Panc1 (cell line): ENCODE data around the gene PSD4. TPM values are rescaled to one million over a fixed set of nuclear protein-coding genes. Genes with fewer than 3 reads are reported as not detected.

Experiments used
- ATAC-seq: fragments of 200-7000 bp; cut with Tn5 transposase; 2 replicates; pipeline ENCODE4 v1.9.1; 2020; ENCODE audit warnings: mild to moderate bottlenecking, moderate library complexity
- BruUV-seq: library from RNA; stranded (reverse); fragments of 400-500 nt; replicated peaks from 2 replicates; lab custom pipeline; 2021; lab: Mats Ljungman, UMichigan
- CTCF ChIA-PET: fragments of 300-600 bp; sonication (Branson Sonifier 250); formaldehyde crosslinking; loops from one replicate; lab custom pipeline; 2022; ENCODE audit warnings: antibody characterized with exemption; lab: Charles Lee
- POLR2A ChIA-PET: fragments of 300-600 bp; sonication (Branson Sonifier 250); formaldehyde crosslinking; loops from one replicate; lab custom pipeline; 2022; ENCODE audit warnings: antibody characterized with exemption; lab: Charles Lee
- DNase-seq: peaks from one replicate; pipeline ENCODE4 v3.0.0-alpha.2; 2010; ENCODE audit warnings: low read depth, low spot score
- H3K27ac ChIP-seq: 2 replicates; pipeline ENCODE4 v1.5.1; 2011; ENCODE audit warnings: mild to moderate bottlenecking, low read length, inconsistent platforms
- H3K27me3 ChIP-seq: fragments of 200-500 bp; sonication (Bioruptor generic); 2 replicates; pipeline ENCODE4 v1.6.0; 2014; ENCODE audit warnings: low read length, inconsistent platforms; ENCODE audit not compliant: control insufficient read depth, insufficient read depth
- H3K36me3 ChIP-seq: fragments of 200-500 bp; sonication (Bioruptor generic); 2 replicates; pipeline ENCODE4 v1.5.1; 2014; ENCODE audit warnings: inconsistent platforms, mild to moderate bottlenecking, low read length, moderate library complexity; ENCODE audit not compliant: control insufficient read depth, insufficient read depth
- H3K4me1 ChIP-seq: 2 replicates; pipeline ENCODE4 v1.5.1; 2011; ENCODE audit warnings: inconsistent platforms, mild to moderate bottlenecking, low read length, moderate library complexity; ENCODE audit not compliant: control insufficient read depth, insufficient read depth
- H3K4me3 ChIP-seq, 2 experiments: 2 replicates each; pipeline ENCODE4 v1.5.1; 2011 to 2012; ENCODE audit warnings: low read depth in 2 of 2, low read length in 2 of 2, mild to moderate bottlenecking in 2 of 2, inconsistent platforms in 1 of 2, moderate library complexity in 1 of 2
- H3K9me3 ChIP-seq: fragments of 200-500 bp; sonication (Bioruptor generic); 2 replicates; pipeline ENCODE4 v1.5.1; 2014; ENCODE audit warnings: low read depth, mild to moderate bottlenecking, inconsistent platforms, low read length, moderate library complexity; ENCODE audit not compliant: control insufficient read depth, insufficient read depth
- CTCF ChIP-seq: fragments of 450-650 bp; IDR thresholded peaks from 2 replicates; pipeline ENCODE4 v1.5.1; 2017; ENCODE audit warnings: mild to moderate bottlenecking
- POLR2AphosphoS5 ChIP-seq: IDR thresholded peaks from 2 replicates; pipeline ENCODE4 v1.6.1; 2012; ENCODE audit warnings: mild to moderate bottlenecking, low read depth, low read length, moderate library complexity
- REST ChIP-seq, 2 experiments: IDR thresholded peaks; 2 replicates each; pipeline ENCODE4 v1.6.1; 2011 to 2012; ENCODE audit warnings: low read depth in 2 of 2, control low read depth in 1 of 2, low read length in 1 of 2, mild to moderate bottlenecking in 1 of 2, moderate library complexity in 1 of 2; ENCODE audit not compliant: insufficient read depth in 1 of 2
- SIN3A ChIP-seq: IDR thresholded peaks from 2 replicates; pipeline ENCODE4 v1.6.1; 2012; ENCODE audit warnings: low read depth, mild to moderate bottlenecking, low read length, moderate library complexity, borderline replicate concordance; ENCODE audit not compliant: insufficient read depth
- TCF7L2 ChIP-seq: IDR thresholded peaks from 2 replicates; pipeline ENCODE4 v1.6.1; 2011; ENCODE audit warnings: mild to moderate bottlenecking, low read depth, low read length, inconsistent platforms
- in situ Hi-C: cut with HindIII; loops from 2 replicates; pipeline ENCODE4 v1.10.0; 2016; ENCODE audit warnings: low sequenced_read_pairs, low pct_unique_long_range_greater_than_20kb
- intact Hi-C: fragments of 100-400 bp; cut with micrococcal nuclease; formaldehyde crosslinking; loops from one replicate; pipeline ENCODE4 v1.10.0; 2022; ENCODE audit not compliant: unreplicated experiment
- total RNA-seq: library from RNA; stranded (reverse); gene quantifications from one replicate; pipeline ENCODE4 v1.2.1, GENCODE V29; 2021; ENCODE audit not compliant: unreplicated experiment

Gene PSD4
- total RNA-seq, 1 experiment from 2014 or later: 3.6 TPM

- BruUV-seq: no TSS peak
- Histone ChIP-seq H3K27ac (no peak overlapping the region), H3K4me3 (no peak overlapping the region), H3K4me1 (peaks cover 3% of the 10 kb centered on the region; the same call in 1 of the 2 replicates), H3K9me3 (no peaks in the 10 kb centered on the region), H3K36me3 (no peaks in the 10 kb centered on the region), H3K27me3 (no peaks in the 10 kb centered on the region)
- no peak for DNase-seq
- CTCF ChIA-PET: no interaction called here
- in situ Hi-C loops: no loop called here
- ATAC-seq: no peak
- no peak for TF ChIP-seq SIN3A
- no peak for TF ChIP-seq TCF7L2
- no peak for TF ChIP-seq POLR2AphosphoS5
- TF ChIP-seq REST (IDR thresholded peaks at IDR 0.05; ENCODE audit: insufficient read depth in 1 of 2, low read depth in 2 of 2, low read length in 1 of 2): no peak
- no peak for TF ChIP-seq CTCF
- intact Hi-C loops: no loop called here
- POLR2A ChIA-PET: no interaction called here
Observed at GRCh38 chr2:113227290-113227689, 53.5 kb downstream of the PSD4 start.

- in situ Hi-C loops: no loop called here
- Histone ChIP-seq H3K4me1 (peaks cover 3% of the 10 kb centered on the region; the same call in 1 of the 2 replicates), H3K27me3 (no peaks in the 10 kb centered on the region), H3K36me3 (no peaks in the 10 kb centered on the region), H3K27ac (no peak overlapping the region), H3K9me3 (no peaks in the 10 kb centered on the region), H3K4me3 (no peak overlapping the region)
- no TSS peak for BruUV-seq
- TF ChIP-seq TCF7L2 (no peak), POLR2AphosphoS5 (no peak), CTCF (no peak), SIN3A (no peak), REST (IDR thresholded peaks at IDR 0.05; ENCODE audit: insufficient read depth in 1 of 2, low read depth in 2 of 2, low read length in 1 of 2) (no peak)
- ATAC-seq: no peak
- intact Hi-C loops: no loop called here
- POLR2A ChIA-PET: no interaction called here
- no peak for DNase-seq
- CTCF ChIA-PET: no interaction called here
Observed at GRCh38 chr2:113227698-113228097, 53.9 kb downstream of the PSD4 start.
